Neuronal stem cell (in vitro differentiated cells): Measurements from ENCODE around the gene NPAS2.
A peak's percentile ranks its signal among the peaks of the same experiment; 100 is the strongest.

Experiments
- DNase-seq: peaks from one replicate; pipeline ENCODE4 v3.0.0-alpha.2; 2013; ENCODE audit warnings: low spot score
- H2AFZ ChIP-seq: one replicate; pipeline ENCODE4 v1.6.1; 2013; ENCODE audit warnings: mild to moderate bottlenecking, low read length, inconsistent platforms
- H2AK5ac ChIP-seq: 2 replicates; pipeline ENCODE4 v1.6.1; 2013; ENCODE audit warnings: low read depth, mild to moderate bottlenecking, inconsistent platforms, low read length, moderate library complexity, mixed read lengths
- H2BK120ac ChIP-seq: 2 replicates; pipeline ENCODE4 v1.6.1; 2013; ENCODE audit warnings: low read depth, mild to moderate bottlenecking, inconsistent platforms, low read length, moderate library complexity, mixed read lengths
- H2BK12ac ChIP-seq: one replicate; pipeline ENCODE4 v1.6.1; 2013; ENCODE audit warnings: low read length, inconsistent platforms
- H2BK15ac ChIP-seq: 2 replicates; pipeline ENCODE4 v1.6.1; 2013; ENCODE audit warnings: mild to moderate bottlenecking, low read length, inconsistent platforms, mixed read lengths
- H2BK5ac ChIP-seq: one replicate; pipeline ENCODE4 v1.6.1; 2013; ENCODE audit warnings: inconsistent platforms, mild to moderate bottlenecking, low read length, moderate library complexity
- H3K14ac ChIP-seq: one replicate; pipeline ENCODE4 v1.6.1; 2013; ENCODE audit warnings: low read length, inconsistent platforms
- H3K18ac ChIP-seq: 2 replicates; pipeline ENCODE4 v1.6.1; 2013; ENCODE audit warnings: low read length, inconsistent platforms
- H3K23ac ChIP-seq: 2 replicates; pipeline ENCODE4 v1.6.1; 2013; ENCODE audit warnings: low read depth, mild to moderate bottlenecking, mixed read lengths, low read length, inconsistent platforms; ENCODE audit not compliant: poor library complexity
- H3K27ac ChIP-seq: replicated peaks from 3 replicates; pipeline ENCODE4 v1.5.1; 2013; ENCODE audit warnings: low read length, inconsistent platforms
- H3K27me3 ChIP-seq, 3 experiments: 2 replicates each; pipeline ENCODE4 v1.6.1; 2013; ENCODE audit warnings: low read length in 3 of 3, mild to moderate bottlenecking in 2 of 3, inconsistent platforms in 1 of 3, low read depth in 1 of 3, mixed read lengths in 1 of 3, moderate library complexity in 1 of 3; ENCODE audit not compliant: control insufficient read depth in 3 of 3, insufficient read depth in 3 of 3
- H3K36me3 ChIP-seq, 2 donors: replicated peaks in 1 of 2; 2 replicates each; pipeline ENCODE4 v1.6.1; 2013; ENCODE audit warnings: low read length in 2 of 2; ENCODE audit not compliant: control insufficient read depth in 2 of 2, insufficient read depth in 2 of 2
- H3K4ac ChIP-seq: 2 replicates; pipeline ENCODE4 v1.6.1; 2013; ENCODE audit warnings: inconsistent platforms, mild to moderate bottlenecking, low read length, moderate library complexity
- H3K4me1 ChIP-seq, 2 donors: 1 replicate in 1 of 2; 2 replicates in 1 of 2; pipeline ENCODE4 v1.6.1; 2013; ENCODE audit warnings: low read length in 2 of 2, low read depth in 1 of 2; ENCODE audit not compliant: control insufficient read depth in 2 of 2, insufficient read depth in 1 of 2
- H3K4me2 ChIP-seq: one replicate; pipeline ENCODE4 v1.6.1; 2013; ENCODE audit warnings: mild to moderate bottlenecking, low read length, inconsistent platforms; ENCODE audit not compliant: insufficient read depth, poor library complexity, severe bottlenecking
- H3K4me3 ChIP-seq, 2 donors: 2 replicates each; pipeline ENCODE4 v1.5.1; 2013; ENCODE audit warnings: low read length in 2 of 2, mild to moderate bottlenecking in 2 of 2, inconsistent platforms in 1 of 2, moderate library complexity in 1 of 2
- H3K79me1 ChIP-seq: one replicate; pipeline ENCODE4 v1.6.1; 2013; ENCODE audit warnings: low read depth, mild to moderate bottlenecking, inconsistent platforms, low read length, moderate library complexity
- H3K9ac ChIP-seq: one replicate; pipeline ENCODE4 v1.6.1; 2013; ENCODE audit warnings: mild to moderate bottlenecking, low read depth, low read length, inconsistent platforms; ENCODE audit not compliant: poor library complexity
- H3K9me3 ChIP-seq, 2 donors: replicated peaks in 1 of 2; 2 replicates each; pipeline versions ENCODE3 to v1.6.1; 2013; ENCODE audit warnings: low read length in 2 of 2, mild to moderate bottlenecking in 2 of 2, inconsistent platforms in 1 of 2, low read depth in 1 of 2, mixed read lengths in 1 of 2, moderate library complexity in 1 of 2; ENCODE audit not compliant: control insufficient read depth in 2 of 2, insufficient read depth in 1 of 2
- H4K8ac ChIP-seq: one replicate; pipeline ENCODE4 v1.6.1; 2013; ENCODE audit warnings: low read depth, mild to moderate bottlenecking, inconsistent platforms, low read length, moderate library complexity
- H4K91ac ChIP-seq: one replicate; pipeline ENCODE4 v1.6.1; 2013; ENCODE audit warnings: low read length, low read depth, mild to moderate bottlenecking, inconsistent platforms; ENCODE audit not compliant: poor library complexity
- WGBS, 2 donors: extraction: QIAGEN DNeasy Blood & Tissue Kit; methylation state at CpG; one replicate each; pipeline ENCODE4 v1.1.7; 2013; ENCODE audit warnings: missing lambda C conversion rate in 2 of 2, mixed read lengths in 1 of 2; ENCODE audit not compliant: insufficient read length in 2 of 2, insufficient replicate concordance in 1 of 2; ENCODE audit errors: extremely low coverage in 2 of 2; 5-methylcytosine and 5-hydroxymethylcytosine counted together

NPAS2 gene

GRCh38 chr2:100999995-101000394, 180.1 kb downstream of the NPAS2 start:
- no peak overlapping the region for H2AK5ac ChIP-seq
- DNase-seq, result no peak
- peaks cover 10 to 13% of the 10 kb centered on the region in 2 donors for H3K4me1 ChIP-seq
- no peak overlapping the region for H2BK15ac ChIP-seq
- no peak overlapping the region for H3K4me3 ChIP-seq
- H3K36me3 ChIP-seq, result peaks cover 16 to 23% of the 10 kb centered on the region in 2 donors
- H2AFZ ChIP-seq, result peak overlapping the region; percentile 7
- H3K79me1 ChIP-seq, result peaks cover 14% of the 10 kb centered on the region
- H3K4ac ChIP-seq, result no peak overlapping the region
- no peak overlapping the region for H3K4me2 ChIP-seq
- no peak overlapping the region for H3K27ac ChIP-seq
- no peak overlapping the region for H3K18ac ChIP-seq
- H4K91ac ChIP-seq, result no peak overlapping the region
- no peak overlapping the region for H3K14ac ChIP-seq
- no peak overlapping the region for H4K8ac ChIP-seq
- peaks cover 0 to 5% (median 0%) of the 10 kb centered on the region in 3 experiments for H3K27me3 ChIP-seq
- no peak overlapping the region for H2BK120ac ChIP-seq
- WGBS, 2 donors, result no CpG with 5 or more reads among the region's 2 CpGs
- no peak overlapping the region for H2BK12ac ChIP-seq
- peaks cover 3 to 4% of the 10 kb centered on the region in 2 donors for H3K9me3 ChIP-seq
- no peak overlapping the region for H3K9ac ChIP-seq
- no peak overlapping the region for H2BK5ac ChIP-seq
- no peak overlapping the region for H3K23ac ChIP-seq

GRCh38 chr2:101001691-101002561, 182.0 kb downstream of the NPAS2 start, which contains the start of gene RPL31:
TSS of gene RPL31 (plus strand) at chr2:101002289. CDS start at chr2:101002702, 413 bp downstream.
- peaks cover 27 to 43% of the 10 kb centered on the region in 2 donors for H3K36me3 ChIP-seq
- peak within 1 kb of the TSS; percentile 90 for H4K91ac ChIP-seq
- H2BK5ac ChIP-seq, result peak within 1 kb of the TSS; percentile 89
- H3K9me3 ChIP-seq, result peaks cover 3 to 4% of the 10 kb centered on the region in 2 donors
- peaks cover 0 to 5% (median 0%) of the 10 kb centered on the region in 3 experiments for H3K27me3 ChIP-seq
- H2BK120ac ChIP-seq, result peak within 1 kb of the TSS; percentile 47
- peak; percentile 88 for DNase-seq
- WGBS, 2 donors, result no CpG with 5 or more reads among the region's 59 CpGs
- peak within 1 kb of the TSS; percentile 93 for H2AFZ ChIP-seq
- H3K9ac ChIP-seq, result peak within 1 kb of the TSS; percentile 95
- H3K79me1 ChIP-seq, result peaks cover 16% of the 10 kb centered on the region
- peak within 1 kb of the TSS; percentile 52 for H2BK15ac ChIP-seq
- peak within 1 kb of the TSS; percentile 85 for H3K14ac ChIP-seq
- H3K4me2 ChIP-seq, result peak within 1 kb of the TSS; percentile 82
- peak within 1 kb of the TSS; percentile 96 for H3K18ac ChIP-seq
- H3K27ac ChIP-seq, result peak within 1 kb of the TSS; percentile 60
- H3K4me1 ChIP-seq, result peaks cover 10 to 13% of the 10 kb centered on the region in 2 donors
- no peak within 1 kb of the TSS for H2BK12ac ChIP-seq
- H3K23ac ChIP-seq, result peak within 1 kb of the TSS; percentile 96
- H2AK5ac ChIP-seq, result peak within 1 kb of the TSS; percentile 81
- H3K4ac ChIP-seq, result peak within 1 kb of the TSS; percentile 62
- peak within 1 kb of the TSS; percentile 77 for H4K8ac ChIP-seq
- peak within 1 kb of the TSS; percentile 60 to 97 for H3K4me3 ChIP-seq

DNA sequence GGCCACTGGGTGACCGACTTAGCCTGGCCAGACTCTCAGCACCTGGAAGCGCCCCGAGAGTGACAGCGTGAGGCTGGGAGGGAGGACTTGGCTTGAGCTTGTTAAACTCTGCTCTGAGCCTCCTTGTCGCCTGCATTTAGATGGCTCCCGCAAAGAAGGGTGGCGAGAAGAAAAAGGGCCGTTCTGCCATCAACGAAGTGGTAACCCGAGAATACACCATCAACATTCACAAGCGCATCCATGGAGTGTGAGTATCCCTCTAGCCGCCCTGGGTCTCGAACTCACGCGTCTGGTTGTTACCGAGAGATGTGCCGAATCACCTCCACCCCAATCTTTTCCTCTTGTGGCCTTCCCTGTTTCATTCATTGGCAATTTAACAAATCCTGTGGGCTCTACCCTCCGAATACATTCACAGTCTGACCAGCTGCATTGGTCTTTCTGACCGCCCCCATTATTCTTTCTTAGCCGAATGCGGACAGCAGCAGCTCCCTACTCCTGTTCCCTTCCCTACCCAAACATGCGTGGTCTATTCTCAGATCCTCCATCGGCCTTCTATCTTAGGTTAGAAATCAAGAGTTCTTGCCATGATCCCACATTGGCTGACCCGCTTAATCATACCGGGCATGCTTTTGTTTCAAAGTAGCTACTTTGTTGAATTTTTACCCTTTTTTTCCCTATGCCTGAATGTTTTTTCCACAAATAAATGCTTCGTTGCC, 182.8 kb downstream of the NPAS2 start:
- Histone ChIP-seq H3K27me3 (peaks cover 0 to 5% (median 0%) of the 10 kb centered on the region in 3 experiments), H4K91ac (no peak overlapping the region), H4K8ac (peak overlapping the region; percentile 77), H3K36me3 (peaks cover 34 to 51% of the 10 kb centered on the region in 2 donors), H3K4me1 (peaks cover 10 to 13% of the 10 kb centered on the region in 2 donors), H3K4me3 (peak overlapping the region; percentile 60 to 97), H3K27ac (peak overlapping the region; percentile 60), H3K79me1 (peaks cover 16% of the 10 kb centered on the region), H3K14ac (no peak overlapping the region), H3K23ac (peak overlapping the region; percentile 21), H3K18ac (peak overlapping the region; percentile 39), H2BK12ac (no peak overlapping the region), H2AK5ac (peak overlapping the region; percentile 81), H3K9ac (peak overlapping the region; percentile 94), H2AFZ (peak overlapping the region; percentile 93), H2BK15ac (no peak overlapping the region), H3K9me3 (peaks cover 4% of the 10 kb centered on the region in 2 donors), H3K4ac (peak overlapping the region; percentile 47), H2BK5ac (peak overlapping the region; percentile 89), H2BK120ac (peak overlapping the region; percentile 47), H3K4me2 (peak overlapping the region; percentile 82)
- no CpG with 5 or more reads among the region's 26 CpGs for WGBS, 2 donors
- no peak for DNase-seq
